OCI-LY7 (cell line): ENCODE results near the gene WNT10A. TPM values are rescaled to one million over a fixed set of nuclear protein-coding genes. Genes with fewer than 3 reads are reported as not detected.
A peak's percentile ranks its signal among the peaks of the same experiment; 100 is the strongest.

Source experiments
- BruUV-seq: library from RNA; stranded (reverse); fragments of 400-500 nt; replicated peaks from 2 replicates; lab custom pipeline; 2021; lab: Mats Ljungman, UMichigan
- CTCF ChIA-PET: fragments of 300-600 bp; sonication (Branson Sonifier 250); formaldehyde crosslinking; loops from one replicate; lab custom pipeline; 2022; ENCODE audit warnings: antibody characterized with exemption; ENCODE audit not compliant: unreplicated experiment; lab: Charles Lee
- POLR2A ChIA-PET: fragments of 300-600 bp; sonication (Branson Sonifier 250); formaldehyde crosslinking; loops from one replicate; lab custom pipeline; 2022; ENCODE audit warnings: antibody characterized with exemption; lab: Charles Lee
- DNase-seq: peaks from one replicate; pipeline ENCODE4 v3.0.0-alpha.2; 2015; ENCODE audit warnings: low spot score
- H2AFZ ChIP-seq: fragments of 200-600 bp; sonication (generic), shearing (Covaris generic); 2 replicates; pipeline ENCODE4 v1.6.1; 2014; ENCODE audit warnings: mild to moderate bottlenecking, antibody characterized with exemption, low read length, moderate library complexity
- H3K27ac ChIP-seq: fragments of 200-600 bp; sonication (generic); 2 replicates; pipeline ENCODE4 v1.5.1; 2014; ENCODE audit warnings: mixed run types, low read depth, mild to moderate bottlenecking, moderate library complexity, low read length, inconsistent platforms; ENCODE audit not compliant: poor library complexity, severe bottlenecking
- H3K36me3 ChIP-seq: fragments of 200-600 bp; sonication (generic); 2 replicates; pipeline ENCODE4 v1.6.1; 2014; ENCODE audit warnings: mild to moderate bottlenecking, antibody characterized with exemption, low read length, moderate library complexity, mixed read lengths; ENCODE audit not compliant: insufficient read depth
- H3K4me1 ChIP-seq: fragments of 200-600 bp; sonication (generic); 2 replicates; pipeline ENCODE4 v1.5.1; 2014; ENCODE audit warnings: mild to moderate bottlenecking, low read length; ENCODE audit not compliant: insufficient read depth, poor library complexity, severe bottlenecking
- H3K4me2 ChIP-seq: fragments of 200-600 bp; sonication (generic); 2 replicates; pipeline ENCODE4 v1.6.1; 2014; ENCODE audit warnings: mild to moderate bottlenecking, low read length
- H3K4me3 ChIP-seq: fragments of 200-600 bp; sonication (generic); 2 replicates; pipeline ENCODE4 v1.5.1; 2014; ENCODE audit warnings: mild to moderate bottlenecking, low read depth, low read length; ENCODE audit not compliant: poor library complexity, severe bottlenecking
- H3K79me2 ChIP-seq: fragments of 200-600 bp; sonication (generic); 2 replicates; pipeline ENCODE4 v1.6.1; 2016; ENCODE audit warnings: low read depth, mild to moderate bottlenecking, low read length, moderate library complexity, mixed read lengths; ENCODE audit not compliant: insufficient read depth
- H3K9me2 ChIP-seq: fragments of 200-600 bp; sonication (generic); 2 replicates; pipeline ENCODE4 v1.6.1; 2016; ENCODE audit warnings: mild to moderate bottlenecking, low read length, mixed read lengths; ENCODE audit not compliant: insufficient read depth
- H3K9me3 ChIP-seq: fragments of 200-600 bp; sonication (generic); 2 replicates; pipeline ENCODE4 v1.6.1; 2014; ENCODE audit warnings: mild to moderate bottlenecking, mixed run types, low read length, mixed read lengths
- H4K20me1 ChIP-seq: fragments of 200-600 bp; sonication (generic); 2 replicates; pipeline ENCODE4 v1.6.1; 2014; ENCODE audit warnings: mild to moderate bottlenecking, antibody characterized with exemption, low read length, moderate library complexity, mixed read lengths; ENCODE audit not compliant: insufficient read depth
- EZH2phosphoT487 ChIP-seq: fragments of 200-600 bp; sonication (generic); IDR thresholded peaks from 2 replicates; pipeline ENCODE4 v1.6.1; 2018; ENCODE audit warnings: low read depth, borderline replicate concordance, mild to moderate bottlenecking, mixed run types, antibody characterized with exemption, low read length, moderate library complexity, mixed read lengths
- intact Hi-C: fragments of 100-400 bp; cut with micrococcal nuclease; formaldehyde crosslinking; loops from one replicate; pipeline ENCODE4 v1.10.0; 2022; ENCODE audit not compliant: unreplicated experiment
- total RNA-seq, 2 experiments: library from RNA; depleted of rRNA in 1 of 2; stranded (reverse); fragments of >200 nt in 1 of 2; shearing (Covaris generic) in 1 of 2; gene quantifications; 2 replicates each; pipeline ENCODE4 v1.2.3, GENCODE V29; 2014 to 2022
- TF ChIP-seq, protein P1 (sequence below): fragments of 200-600 bp; sonication (generic); conservative IDR thresholded peaks from 2 replicates; pipeline ENCODE4 v1.5.1; 2014; ENCODE audit warnings: mild to moderate bottlenecking, antibody characterized with exemption, low read length, moderate library complexity, mixed read lengths

Gene WNT10A
- total RNA-seq, 2 experiments from 2014 or later: 5.5 to 11.4 TPM

GRCh38 chr2:218897394-218898108, 16.9 kb downstream of the WNT10A start:
- intact Hi-C loops: loop anchor here (1.0 to 10.0 kb wide), 3 partner anchors 21 to 357 kb away; partner anchors contain the start of genes TUBA4A and TUBA4B
- Histone ChIP-seq H3K36me3 (no peaks in the 10 kb centered on the region), H4K20me1 (no peaks in the 10 kb centered on the region), H3K4me3 (peak overlapping the region; percentile 52), H3K79me2 (no peaks in the 10 kb centered on the region), H3K4me1 (peaks cover 61% of the 10 kb centered on the region), H2AFZ (peak overlapping the region; percentile 51; the same call in 1 of the 2 replicates), H3K4me2 (peak overlapping the region; percentile 95), H3K9me3 (no peaks in the 10 kb centered on the region), H3K9me2 (no peaks in the 10 kb centered on the region), H3K27ac (no peak overlapping the region)
- DNase-seq: no peak
- no TSS peak for BruUV-seq
- TF ChIP-seq, protein P1, sequence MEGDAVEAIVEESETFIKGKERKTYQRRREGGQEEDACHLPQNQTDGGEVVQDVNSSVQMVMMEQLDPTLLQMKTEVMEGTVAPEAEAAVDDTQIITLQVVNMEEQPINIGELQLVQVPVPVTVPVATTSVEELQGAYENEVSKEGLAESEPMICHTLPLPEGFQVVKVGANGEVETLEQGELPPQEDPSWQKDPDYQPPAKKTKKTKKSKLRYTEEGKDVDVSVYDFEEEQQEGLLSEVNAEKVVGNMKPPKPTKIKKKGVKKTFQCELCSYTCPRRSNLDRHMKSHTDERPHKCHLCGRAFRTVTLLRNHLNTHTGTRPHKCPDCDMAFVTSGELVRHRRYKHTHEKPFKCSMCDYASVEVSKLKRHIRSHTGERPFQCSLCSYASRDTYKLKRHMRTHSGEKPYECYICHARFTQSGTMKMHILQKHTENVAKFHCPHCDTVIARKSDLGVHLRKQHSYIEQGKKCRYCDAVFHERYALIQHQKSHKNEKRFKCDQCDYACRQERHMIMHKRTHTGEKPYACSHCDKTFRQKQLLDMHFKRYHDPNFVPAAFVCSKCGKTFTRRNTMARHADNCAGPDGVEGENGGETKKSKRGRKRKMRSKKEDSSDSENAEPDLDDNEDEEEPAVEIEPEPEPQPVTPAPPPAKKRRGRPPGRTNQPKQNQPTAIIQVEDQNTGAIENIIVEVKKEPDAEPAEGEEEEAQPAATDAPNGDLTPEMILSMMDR: no peak
- no peak for TF ChIP-seq EZH2phosphoT487
- POLR2A ChIA-PET: interaction anchor here (0.8 to 5.1 kb wide), 6 partner anchors 11 to 27 kb away, joined by 3 to 86 read pairs (median 8); partner anchors contain the start of gene WNT10A
- CTCF ChIA-PET: interaction anchor here (0.5 to 4.1 kb wide), 10 partner anchors 10 to 498 kb away, joined by 3 to 107 read pairs (median 7); partner anchors contain the start of genes CTDSP1 and WNT10A

DNA sequence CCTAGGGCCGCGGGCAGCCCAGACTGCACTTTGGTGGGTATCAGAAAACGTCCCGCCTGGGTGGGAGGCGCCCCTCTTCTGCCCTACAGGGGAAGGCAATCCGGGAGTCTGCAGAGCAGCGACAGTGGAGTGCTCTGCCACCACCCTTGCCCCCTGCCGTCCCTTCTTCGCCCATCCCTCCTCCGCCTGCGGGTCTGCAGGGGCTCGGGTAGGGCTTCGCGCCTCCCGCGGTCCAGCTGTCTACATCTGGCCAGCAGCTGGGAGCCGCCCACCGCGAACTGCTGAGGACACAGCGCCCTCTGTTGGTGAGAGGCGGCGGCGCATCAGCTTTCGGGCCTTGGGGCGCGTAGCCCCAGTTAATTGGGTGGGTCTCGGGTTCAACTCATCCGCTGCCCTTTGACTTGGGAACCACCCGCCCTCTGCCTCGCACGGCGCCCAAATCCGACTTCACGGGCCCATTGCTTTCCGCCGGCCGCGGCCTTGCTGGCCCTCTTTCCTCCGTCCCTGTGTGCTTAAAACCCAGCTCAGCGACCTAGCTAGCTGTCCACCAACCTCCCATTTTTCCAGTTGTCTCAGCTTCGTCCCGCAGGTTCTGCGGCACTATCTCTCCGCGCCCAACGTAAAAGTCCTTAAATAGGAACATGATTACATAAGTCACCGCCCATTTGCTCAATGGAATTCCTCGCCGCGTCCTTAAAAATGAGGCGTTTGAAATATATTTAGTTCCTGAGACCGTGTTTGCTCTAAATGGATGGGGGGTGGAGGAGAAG, 17.6 kb downstream of the WNT10A start:
- Histone ChIP-seq H2AFZ (peak overlapping the region; percentile 51; the same call in 1 of the 2 replicates), H3K9me2 (no peaks in the 10 kb centered on the region), H3K9me3 (no peaks in the 10 kb centered on the region), H3K27ac (no peak overlapping the region), H3K36me3 (no peaks in the 10 kb centered on the region), H3K4me2 (peak overlapping the region; percentile 95), H3K4me1 (peaks cover 55% of the 10 kb centered on the region), H3K4me3 (no peak overlapping the region), H4K20me1 (no peaks in the 10 kb centered on the region), H3K79me2 (no peaks in the 10 kb centered on the region)
- intact Hi-C loops: loop anchor here (1.0 to 10.0 kb wide), 3 partner anchors 22 to 357 kb away; partner anchors contain the start of genes TUBA4A and TUBA4B
- no peak for TF ChIP-seq EZH2phosphoT487
- TF ChIP-seq, protein P1: peak; percentile 94
- POLR2A ChIA-PET: interaction anchor here (0.8 to 5.1 kb wide), 7 partner anchors 11 to 28 kb away, joined by 3 to 86 read pairs (median 5); partner anchors contain the start of gene WNT10A
- no TSS peak for BruUV-seq
- DNase-seq: peak; percentile 76
- CTCF ChIA-PET: interaction anchor here (0.5 to 4.1 kb wide), 9 partner anchors 11 to 498 kb away, joined by 4 to 107 read pairs (median 7); partner anchors contain the start of genes CTDSP1 and WNT10A
